ENCODE results near the gene SLC12A6. TPM values are rescaled to one million over a fixed set of nuclear protein-coding genes. Genes with fewer than 3 reads are reported as not detected.
"Not testable (repeated sequence)": the region's sequence is repeated elsewhere in the genome, so short reads cannot be mapped to it uniquely, and the experiment has no call there.

The SLC12A6 gene
- total and polyA plus RNA-seq, 2 experiments from 2014 or later: 12.0 to 44.3 TPM

- TF ChIP-seq CTCF (IDR thresholded peaks at IDR 0.05; ENCODE audit: low read depth, low read length): peak; percentile 93
- peak within 1 kb of the TSS; percentile 89 for H3K27ac ChIP-seq
- no peaks in the 10 kb centered on the region for H3K27me3 ChIP-seq
- no peaks in the 10 kb centered on the region for H3K4me1 ChIP-seq (ENCODE audit: low read depth)
- no peaks in the 10 kb centered on the region for H3K36me3 ChIP-seq
- DNase-seq (ENCODE audit: low read depth in 1 of 2, low spot score in 1 of 2): peak; percentile 95
- peak within 1 kb of the TSS; percentile 85 for H3K4me3 ChIP-seq
- H3K9me3 ChIP-seq (ENCODE audit: low read depth): no peaks in the 10 kb centered on the region
Observed at GRCh38 chr15:34342737-34343575, 5.4 kb upstream of the SLC12A6 start, which contains the start of the genes NOP10 and NUTM1. NOP10 (minus strand) TSS chr15:34343136; CDS start chr15:34343073, 63 bp downstream. NUTM1 (plus strand) TSS chr15:34343315; CDS start chr15:34343697, 382 bp downstream.

- H3K9me3 ChIP-seq (ENCODE audit: low read depth); H3K36me3 ChIP-seq; H3K4me1 ChIP-seq (ENCODE audit: low read depth); DNase-seq (ENCODE audit: low read depth in 1 of 2, low spot score in 1 of 2); H3K27me3 ChIP-seq: not testable (repeated sequence)
- Histone ChIP-seq H3K27ac (peak overlapping the region; percentile 89), H3K4me3 (peak overlapping the region; percentile 85)
Observed at GRCh38 chr15:34342213-34342736, 4.7 kb upstream of the SLC12A6 start.

GRCh38 chr15:34341381-34342212, 4.0 kb upstream of the SLC12A6 start:
- Histone ChIP-seq H3K27ac (no peak overlapping the region), H3K4me1 (ENCODE audit: low read depth) (peaks cover 5% of the 10 kb centered on the region), H3K36me3 (no peaks in the 10 kb centered on the region), H3K9me3 (ENCODE audit: low read depth) (no peaks in the 10 kb centered on the region), H3K27me3 (no peaks in the 10 kb centered on the region), H3K4me3 (peak overlapping the region; percentile 85)
- DNase-seq (ENCODE audit: low read depth in 1 of 2, low spot score in 1 of 2): no peak
- TF ChIP-seq CTCF (IDR thresholded peaks at IDR 0.05; ENCODE audit: low read depth, low read length): no peak

GRCh38 chr15:34339946-34340345, 2.4 kb upstream of the SLC12A6 start:
- TF ChIP-seq CTCF (IDR thresholded peaks at IDR 0.05; ENCODE audit: low read depth, low read length): no peak
- Histone ChIP-seq H3K9me3 (ENCODE audit: low read depth) (no peaks in the 10 kb centered on the region), H3K27me3 (no peaks in the 10 kb centered on the region), H3K27ac (no peak overlapping the region), H3K36me3 (no peaks in the 10 kb centered on the region), H3K4me1 (ENCODE audit: low read depth) (peaks cover 12% of the 10 kb centered on the region), H3K4me3 (no peak overlapping the region)
- DNase-seq (ENCODE audit: low read depth in 1 of 2, low spot score in 1 of 2): no peak

GRCh38 chr15:34338347-34338746, 766 bp upstream of the SLC12A6 start:
- TF ChIP-seq CTCF (IDR thresholded peaks at IDR 0.05; ENCODE audit: low read depth, low read length): no peak
- DNase-seq (ENCODE audit: low read depth in 1 of 2, low spot score in 1 of 2): no peak
- no peak overlapping the region for H3K27ac ChIP-seq

More at GRCh38 chr15:34338347-34338746, 766 bp upstream of the SLC12A6 start:
- H3K4me1 ChIP-seq (ENCODE audit: low read depth): peaks cover 22% of the 10 kb centered on the region
- peak overlapping the region; percentile 92 for H3K4me3 ChIP-seq
- no peaks in the 10 kb centered on the region for H3K27me3 ChIP-seq
- no peaks in the 10 kb centered on the region for H3K9me3 ChIP-seq (ENCODE audit: low read depth)
- H3K36me3 ChIP-seq: no peaks in the 10 kb centered on the region
